Neural cell (in vitro differentiated cells): Measurements from ENCODE around the gene SH3TC2.

ENCODE experiments used
- CTCF ChIP-seq: fragments of 450-650 bp; IDR thresholded peaks from 2 replicates; pipeline ENCODE4 v1.5.1; 2014; ENCODE audit warnings: antibody characterized with exemption, mild to moderate bottlenecking, moderate library complexity; ENCODE audit not compliant: poor library complexity, severe bottlenecking
- POLR2AphosphoS5 ChIP-seq: IDR thresholded peaks from 2 replicates; pipeline ENCODE4 v1.6.1; 2012
- RAD21 ChIP-seq: fragments of 450-650 bp; conservative IDR thresholded peaks from 2 replicates; pipeline ENCODE4 v1.6.1; 2014; ENCODE audit warnings: antibody characterized with exemption, mild to moderate bottlenecking, moderate library complexity
- REST ChIP-seq: IDR thresholded peaks from 2 replicates; pipeline ENCODE4 v1.6.1; 2012; ENCODE audit warnings: borderline replicate concordance
- SMC3 ChIP-seq: fragments of 450-650 bp; conservative IDR thresholded peaks from 2 replicates; pipeline ENCODE4 v1.6.1; 2014; ENCODE audit warnings: antibody characterized with exemption, mild to moderate bottlenecking, moderate library complexity; ENCODE audit not compliant: poor library complexity

- TF ChIP-seq CTCF = no peak
- no peak for TF ChIP-seq REST
- TF ChIP-seq POLR2AphosphoS5 = no peak
- no peak for TF ChIP-seq RAD21
- TF ChIP-seq SMC3 = no peak
Observed at GRCh38 chr5:149042865-149043264, 20.0 kb downstream of the SH3TC2 start.
